ENCODE results near the gene SPATA17.
"Not testable (repeated sequence)": the region's sequence is repeated elsewhere in the genome, so short reads cannot be mapped to it uniquely, and the experiment has no call there.

SPATA17 gene

GRCh38 chr1:217687511-217687910 lies 56.4 kb downstream of the SPATA17 start:
- TF ChIP-seq ZNF384 (IDR thresholded peaks at IDR 0.05) (no peak), FOXA1 (IDR thresholded peaks at IDR 0.05) (no peak), L3MBTL2 (conservative IDR thresholded peaks at IDR 0.05) (no peak), ELF4 (IDR thresholded peaks at IDR 0.05) (no peak), NFRKB (IDR thresholded peaks at IDR 0.05) (no peak), SP1 (IDR thresholded peaks at IDR 0.05) (no peak), HDGF (IDR thresholded peaks at IDR 0.05; ENCODE audit: borderline replicate concordance) (no peak), FOXK2 (IDR thresholded peaks at IDR 0.05) (no peak), CTBP1 (IDR thresholded peaks at IDR 0.05; ENCODE audit: borderline replicate concordance) (no peak), PKNOX1 (IDR thresholded peaks at IDR 0.05) (no peak), TARDBP (IDR thresholded peaks at IDR 0.05) (no peak), FOXM1 (IDR thresholded peaks at IDR 0.05; ENCODE audit: borderline replicate concordance) (no peak), BHLHE40 (IDR thresholded peaks at IDR 0.05; ENCODE audit: borderline replicate concordance) (no peak), SUZ12 (IDR thresholded peaks at IDR 0.05) (no peak), LEF1 (IDR thresholded peaks at IDR 0.05; ENCODE audit: borderline replicate concordance) (no peak), ARNT (IDR thresholded peaks at IDR 0.05) (no peak)
- DNase-seq (ENCODE audit: extremely low spot score): no peak
- POLR2A ChIA-PET: no interaction called here
- CTCF ChIA-PET: no interaction called here

GRCh38 chr1:217696140-217696539 lies 65.0 kb downstream of the SPATA17 start:
- POLR2A ChIA-PET; CTCF ChIA-PET; DNase-seq (ENCODE audit: extremely low spot score): not testable (repeated sequence)

GRCh38 chr1:217703326-217703725 lies 72.2 kb downstream of the SPATA17 start:
- CTCF ChIA-PET: no interaction called here
- POLR2A ChIA-PET: no interaction called here

GRCh38 chr1:217712925-217713597 lies 81.9 kb downstream of the SPATA17 start:
- no peak for DNase-seq (ENCODE audit: extremely low spot score)
- ChIA-PET POLR2A (no interaction called here), CTCF (interaction anchor here (0.6 kb wide), 1 partner anchor 32 kb away, joined by 3 read pairs; no protein-coding TSS in a partner anchor)
- TF ChIP-seq SP1 (IDR thresholded peaks at IDR 0.05): no peak
- no peak for TF ChIP-seq BHLHE40 (IDR thresholded peaks at IDR 0.05; ENCODE audit: borderline replicate concordance)
- no peak for TF ChIP-seq FOXA1 (IDR thresholded peaks at IDR 0.05)
- TF ChIP-seq LEF1 (IDR thresholded peaks at IDR 0.05; ENCODE audit: borderline replicate concordance): no peak
- TF ChIP-seq HDGF (IDR thresholded peaks at IDR 0.05; ENCODE audit: borderline replicate concordance): no peak
- TF ChIP-seq CTBP1 (IDR thresholded peaks at IDR 0.05; ENCODE audit: borderline replicate concordance): no peak
- no peak for TF ChIP-seq PKNOX1 (IDR thresholded peaks at IDR 0.05)
- no peak for TF ChIP-seq L3MBTL2 (conservative IDR thresholded peaks at IDR 0.05)
- TF ChIP-seq NFRKB (IDR thresholded peaks at IDR 0.05): no peak
- TF ChIP-seq SUZ12 (IDR thresholded peaks at IDR 0.05): no peak
- TF ChIP-seq ZNF384 (IDR thresholded peaks at IDR 0.05): no peak
- TF ChIP-seq ELF4 (IDR thresholded peaks at IDR 0.05): no peak
- TF ChIP-seq ARNT (IDR thresholded peaks at IDR 0.05): no peak
- no peak for TF ChIP-seq TARDBP (IDR thresholded peaks at IDR 0.05)

More at GRCh38 chr1:217703326-217703725, 72.2 kb downstream of the SPATA17 start:
- TF ChIP-seq NFRKB (IDR thresholded peaks at IDR 0.05): no peak
- DNase-seq (ENCODE audit: extremely low spot score): no peak

- CTCF ChIA-PET: no interaction called here
- TF ChIP-seq SP1 (IDR thresholded peaks at IDR 0.05): no peak
- TF ChIP-seq TARDBP (IDR thresholded peaks at IDR 0.05): no peak
- no peak for TF ChIP-seq FOXA1 (IDR thresholded peaks at IDR 0.05)
- no peak for TF ChIP-seq CTBP1 (IDR thresholded peaks at IDR 0.05; ENCODE audit: borderline replicate concordance)
- no peak for TF ChIP-seq FOXK2 (IDR thresholded peaks at IDR 0.05)
- no peak for TF ChIP-seq SUZ12 (IDR thresholded peaks at IDR 0.05)
- TF ChIP-seq ZNF384 (IDR thresholded peaks at IDR 0.05): no peak
- TF ChIP-seq PKNOX1 (IDR thresholded peaks at IDR 0.05): no peak
- TF ChIP-seq ARNT (IDR thresholded peaks at IDR 0.05): no peak
- TF ChIP-seq HDGF (IDR thresholded peaks at IDR 0.05; ENCODE audit: borderline replicate concordance): no peak
- TF ChIP-seq FOXM1 (IDR thresholded peaks at IDR 0.05; ENCODE audit: borderline replicate concordance): no peak
- TF ChIP-seq ELF4 (IDR thresholded peaks at IDR 0.05): no peak
- no peak for TF ChIP-seq LEF1 (IDR thresholded peaks at IDR 0.05; ENCODE audit: borderline replicate concordance)
- no peak for TF ChIP-seq BHLHE40 (IDR thresholded peaks at IDR 0.05; ENCODE audit: borderline replicate concordance)
- POLR2A ChIA-PET: no interaction called here
These were observed 84.5 kb downstream of the SPATA17 start for GRCh38 chr1:217715681-217716080.

GRCh38 chr1:217717959-217718358 lies 86.8 kb downstream of the SPATA17 start:
- ChIA-PET CTCF (no interaction called here), POLR2A (no interaction called here)
- DNase-seq (ENCODE audit: extremely low spot score): no peak
- TF ChIP-seq FOXK2 (IDR thresholded peaks at IDR 0.05) (no peak), ELF4 (IDR thresholded peaks at IDR 0.05) (no peak), CTBP1 (IDR thresholded peaks at IDR 0.05; ENCODE audit: borderline replicate concordance) (no peak), ARNT (IDR thresholded peaks at IDR 0.05) (no peak), L3MBTL2 (conservative IDR thresholded peaks at IDR 0.05) (no peak), LEF1 (IDR thresholded peaks at IDR 0.05; ENCODE audit: borderline replicate concordance) (no peak), HDGF (IDR thresholded peaks at IDR 0.05; ENCODE audit: borderline replicate concordance) (no peak), NFRKB (IDR thresholded peaks at IDR 0.05) (no peak), BHLHE40 (IDR thresholded peaks at IDR 0.05; ENCODE audit: borderline replicate concordance) (no peak), FOXM1 (IDR thresholded peaks at IDR 0.05; ENCODE audit: borderline replicate concordance) (no peak), FOXA1 (IDR thresholded peaks at IDR 0.05) (no peak), SUZ12 (IDR thresholded peaks at IDR 0.05) (no peak), PKNOX1 (IDR thresholded peaks at IDR 0.05) (no peak), TARDBP (IDR thresholded peaks at IDR 0.05) (no peak), ZNF384 (IDR thresholded peaks at IDR 0.05) (no peak), SP1 (IDR thresholded peaks at IDR 0.05) (no peak)

More at GRCh38 chr1:217715681-217716080, 84.5 kb downstream of the SPATA17 start:
- no peak for DNase-seq (ENCODE audit: extremely low spot score)
